Tibial nerve (tissue), 3 donors: ENCODE results near the gene USP24.

Source experiments
- CTCF ChIP-seq, 5 experiments: fragments of 200-600 bp in 3 of 5; fragments of 450-650 bp in 2 of 5; sonication (generic) in 3 of 5; IDR thresholded peaks; one replicate each; pipeline ENCODE4 v1.5.1; 2016 to 2019; ENCODE audit warnings: antibody characterized with exemption in 5 of 5, mild to moderate bottlenecking in 3 of 5, moderate library complexity in 2 of 5
- POLR2A ChIP-seq, 2 donors: fragments of 450-650 bp; IDR thresholded peaks; one replicate each; pipeline ENCODE4 v1.6.1; 2017; ENCODE audit warnings: antibody characterized with exemption in 2 of 2, mild to moderate bottlenecking in 2 of 2, moderate library complexity in 2 of 2

- TF ChIP-seq CTCF (IDR thresholded peaks at IDR 0.05) (no peak), POLR2A (IDR thresholded peaks at IDR 0.05) (no peak)
These were observed 18.9 kb upstream of the USP24 start for GRCh38 chr1:55234016-55234415.
